CD4-positive, alpha-beta T cell (primary cell): ENCODE data around the gene OTX1. TPM values are rescaled to one million over a fixed set of nuclear protein-coding genes. Genes with fewer than 3 reads are reported as not detected.
"Not testable (repeated sequence)": the region's sequence is repeated elsewhere in the genome, so short reads cannot be mapped to it uniquely, and the experiment has no call there.

Experiments used
- ATAC-seq: fragments of 200-7000 bp; cut with Tn5 transposase; one replicate; pipeline ENCODE4 v1.10.0; 2022; ENCODE audit warnings: mild to moderate bottlenecking; ENCODE audit not compliant: poor library complexity
- CTCF ChIA-PET: fragments of 350-600 bp; sonication (Branson Sonifier 250); formaldehyde crosslinking; loops from one replicate; lab custom pipeline; 2021; ENCODE audit warnings: antibody characterized with exemption, inconsistent platforms; lab: Charles Lee
- POLR2A ChIA-PET: fragments of 350-600 bp; sonication (Branson Sonifier 250); formaldehyde crosslinking; loops from one replicate; lab custom pipeline; 2021; ENCODE audit warnings: antibody characterized with exemption, inconsistent platforms; lab: Charles Lee
- DNase-seq, 14 experiments: peaks; one replicate each; pipeline ENCODE4 v3.0.0-alpha.2; 2013 to 2020; ENCODE audit warnings: mixed read lengths in 2 of 14
- H3K27ac ChIP-seq, 2 donors: one replicate each; pipeline versions ENCODE4 v1.5.1 to v1.7.0; 2013; ENCODE audit warnings: low read length in 2 of 2, low read depth in 1 of 2, mild to moderate bottlenecking in 1 of 2
- H3K27me3 ChIP-seq, 2 experiments: 1 replicate in 1 of 2; 2 replicates in 1 of 2; pipeline versions ENCODE4 v1.6.1 to v1.7.0; 2013; ENCODE audit warnings: low read length in 2 of 2, control low read depth in 1 of 2, mild to moderate bottlenecking in 1 of 2, moderate library complexity in 1 of 2; ENCODE audit not compliant: insufficient read depth in 2 of 2, control insufficient read depth in 1 of 2
- H3K36me3 ChIP-seq: one replicate; pipeline ENCODE4 v1.6.1; 2013; ENCODE audit warnings: low read length, control low read depth; ENCODE audit not compliant: insufficient read depth
- H3K4me1 ChIP-seq: one replicate; pipeline ENCODE4 v1.6.1; 2013; ENCODE audit warnings: low read length, control low read depth; ENCODE audit not compliant: insufficient read depth
- H3K4me3 ChIP-seq: one replicate; pipeline ENCODE4 v1.5.1; 2013; ENCODE audit warnings: mild to moderate bottlenecking, low read length, moderate library complexity
- H3K9me3 ChIP-seq, 2 experiments: 1 replicate in 1 of 2; 2 replicates in 1 of 2; pipeline versions ENCODE4 v1.6.1 to v1.7.0; 2013; ENCODE audit warnings: low read length in 2 of 2, mild to moderate bottlenecking in 2 of 2, control low read depth in 1 of 2, moderate library complexity in 1 of 2; ENCODE audit not compliant: control insufficient read depth in 1 of 2, insufficient read depth in 1 of 2
- H3K27ac Mint-ChIP-seq: one replicate; pipeline ENCODE4 v1.8.0; 2020; ENCODE audit warnings: mixed read lengths
- H3K27me3 Mint-ChIP-seq: one replicate; pipeline ENCODE4 v1.8.0; 2021; ENCODE audit warnings: mixed read lengths
- H3K36me3 Mint-ChIP-seq: one replicate; pipeline ENCODE4 v1.8.0; 2021; ENCODE audit warnings: low read depth, mixed read lengths
- H3K4me1 Mint-ChIP-seq: one replicate; pipeline ENCODE4 v1.8.0; 2021; ENCODE audit warnings: low read depth, mixed read lengths
- H3K4me3 Mint-ChIP-seq: one replicate; pipeline ENCODE4 v1.8.0; 2020; ENCODE audit warnings: mild to moderate bottlenecking, mixed read lengths
- H3K9me3 Mint-ChIP-seq: one replicate; pipeline ENCODE4 v1.8.0; 2020; ENCODE audit warnings: mixed read lengths
- CTCF ChIP-seq: fragments of 200-600 bp; IDR thresholded peaks from one replicate; pipeline ENCODE4 v1.8.0; 2022; ENCODE audit warnings: antibody characterized with exemption, mild to moderate bottlenecking
- intact Hi-C, 2 experiments: fragments of 100-400 bp; cut with DNase I in 1 of 2; cut with micrococcal nuclease in 1 of 2; formaldehyde crosslinking; loops; one replicate each; pipeline versions ENCODE4 v1.15.1 to v1.9.0; 2023 to 2025; cut with DNase I, micrococcal nuclease
- total RNA-seq, 174 experiments: library from RNA in 2 of 174; stranded (reverse) in 2 of 174; gene quantifications; one replicate each; pipeline ENCODE4 v1.2.3 and lab custom pipeline; 2021 to 2026

OTX1 gene
- total RNA-seq, 2 experiments from 2014 or later = not detected

GRCh38 chr2:63066838-63067237 lies 16.2 kb downstream of the OTX1 start:
- DNase-seq = no peak
- no peaks in the 10 kb centered on the region for H3K36me3 ChIP-seq
- H3K4me1 ChIP-seq = no peaks in the 10 kb centered on the region
- no peaks in the 10 kb centered on the region for H3K36me3 Mint-ChIP-seq
- intact Hi-C loops = no loop called here
- no peak overlapping the region for H3K4me3 ChIP-seq
- peaks cover 0 to 39% of the 10 kb centered on the region in 2 experiments for H3K27me3 ChIP-seq
- TF ChIP-seq CTCF = no peak
- H3K4me3 Mint-ChIP-seq = no peak overlapping the region
- H3K27ac Mint-ChIP-seq = no peak overlapping the region
- POLR2A ChIA-PET = no interaction called here
- CTCF ChIA-PET = no interaction called here
- H3K27me3 Mint-ChIP-seq = peaks cover 59% of the 10 kb centered on the region
- no peaks in the 10 kb centered on the region for H3K4me1 Mint-ChIP-seq
- H3K9me3 Mint-ChIP-seq = peaks cover 3% of the 10 kb centered on the region
- no peak overlapping the region for H3K27ac ChIP-seq
- peaks cover 3% of the 10 kb centered on the region in 2 experiments for H3K9me3 ChIP-seq
- ATAC-seq = no peak

DNA sequence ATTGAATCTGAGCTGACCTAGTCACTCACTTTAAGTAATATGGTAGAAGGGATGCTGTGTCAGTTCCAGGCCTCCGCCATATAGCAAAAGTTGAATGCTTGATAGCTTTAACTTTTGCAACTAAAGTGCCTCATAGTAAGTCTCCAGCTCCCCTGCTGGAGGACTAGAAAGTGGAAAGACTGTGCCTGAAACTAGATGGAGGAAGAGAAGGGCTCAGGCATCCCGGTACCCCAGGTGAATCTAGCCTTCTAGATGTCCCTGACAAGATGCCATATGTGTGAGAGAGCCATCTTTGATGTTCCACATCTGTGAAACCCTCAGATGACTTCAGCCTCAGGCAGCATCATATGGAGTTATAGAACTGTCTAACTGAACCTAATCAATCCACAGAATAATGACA lies 21.0 kb downstream of the OTX1 start:
- peaks cover 32% of the 10 kb centered on the region for H3K27me3 Mint-ChIP-seq
- ATAC-seq (no peak), DNase-seq (no peak)
- Histone ChIP-seq H3K9me3 (peaks cover 0 to 8% of the 10 kb centered on the region in 2 experiments), H3K4me1 (no peaks in the 10 kb centered on the region), H3K27ac (no peak overlapping the region), H3K4me3 (no peak overlapping the region), H3K36me3 (no peaks in the 10 kb centered on the region), H3K27me3 (peaks cover 0 to 17% of the 10 kb centered on the region in 2 experiments)
- ChIA-PET CTCF (no interaction called here), POLR2A (no interaction called here)
- intact Hi-C loops = no loop called here
- H3K27ac Mint-ChIP-seq = no peak overlapping the region
- H3K36me3 Mint-ChIP-seq = no peaks in the 10 kb centered on the region
- TF ChIP-seq CTCF = no peak
- H3K4me3 Mint-ChIP-seq = no peak overlapping the region
- no peaks in the 10 kb centered on the region for H3K4me1 Mint-ChIP-seq
- no peaks in the 10 kb centered on the region for H3K9me3 Mint-ChIP-seq

GRCh38 chr2:63073994-63074393 lies 23.4 kb downstream of the OTX1 start:
- ChIA-PET CTCF (no interaction called here), POLR2A (no interaction called here)
- Mint-ChIP-seq H3K4me1 (no peaks in the 10 kb centered on the region), H3K36me3 (no peaks in the 10 kb centered on the region), H3K4me3 (no peak overlapping the region), H3K27me3 (peaks cover 36% of the 10 kb centered on the region), H3K27ac (no peak overlapping the region), H3K9me3 (no peaks in the 10 kb centered on the region)
- peaks cover 0 to 8% of the 10 kb centered on the region in 2 experiments for H3K9me3 ChIP-seq
- no peak for ATAC-seq
- no peak overlapping the region for H3K27ac ChIP-seq
- no peaks in the 10 kb centered on the region for H3K36me3 ChIP-seq
- intact Hi-C loops = no loop called here
- no peak for TF ChIP-seq CTCF
- no peaks in the 10 kb centered on the region for H3K4me1 ChIP-seq
- H3K27me3 ChIP-seq = peaks cover 0 to 3% of the 10 kb centered on the region in 2 experiments
- DNase-seq = no peak
- no peak overlapping the region for H3K4me3 ChIP-seq

DNA sequence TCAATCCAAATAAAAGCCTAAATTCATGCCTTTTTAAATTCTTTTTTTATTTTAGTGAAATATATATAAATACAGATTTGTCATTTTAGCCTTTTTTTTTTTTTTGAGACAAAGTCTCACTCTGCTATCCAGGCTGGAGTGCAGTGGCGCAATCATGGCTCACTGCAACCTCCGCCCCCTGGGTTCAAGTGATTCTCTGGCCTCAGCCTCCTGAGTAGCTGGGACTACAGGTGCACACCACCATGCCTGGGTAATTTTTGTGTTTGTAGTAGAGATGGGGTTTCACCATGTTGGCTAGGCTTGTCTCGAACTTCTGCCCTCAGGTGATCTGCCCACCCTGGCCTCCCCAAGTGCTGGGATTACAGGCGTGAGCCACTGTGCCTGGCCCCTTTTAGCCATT lies 23.8 kb downstream of the OTX1 start:
- H3K4me3 Mint-ChIP-seq, DNase-seq, intact Hi-C loops, H3K4me3 ChIP-seq, H3K36me3 ChIP-seq, H3K27ac Mint-ChIP-seq, CTCF ChIA-PET, H3K9me3 ChIP-seq, ATAC-seq, POLR2A ChIA-PET, H3K36me3 Mint-ChIP-seq, H3K4me1 Mint-ChIP-seq, H3K27ac ChIP-seq, H3K9me3 Mint-ChIP-seq, H3K27me3 ChIP-seq, H3K4me1 ChIP-seq: not testable (repeated sequence)
- H3K27me3 Mint-ChIP-seq = peaks cover 36% of the 10 kb centered on the region
